DOHH2 (cell line): ENCODE results near the gene CYS1.

Experiments used
- H3F3A ChIP-seq: fragments of 200-600 bp; sonication (generic), shearing (Covaris generic); 2 replicates; pipeline ENCODE4 v1.6.0; 2016; ENCODE audit warnings: antibody characterized with exemption, mild to moderate bottlenecking; ENCODE audit not compliant: control insufficient read depth, insufficient read depth
- H3K27ac ChIP-seq: fragments of 200-600 bp; sonication (generic); 2 replicates; pipeline ENCODE4 v1.5.1; 2014; ENCODE audit warnings: low read depth, mild to moderate bottlenecking, low read length, moderate library complexity
- H3K27me3 ChIP-seq: fragments of 200-600 bp; sonication (generic); 2 replicates; pipeline ENCODE4 v1.6.1; 2014; ENCODE audit warnings: mild to moderate bottlenecking, low read length, mixed read lengths; ENCODE audit not compliant: control insufficient read depth
- H3K36me3 ChIP-seq: fragments of 200-600 bp; sonication (generic); 2 replicates; pipeline ENCODE4 v1.6.1; 2014; ENCODE audit warnings: mild to moderate bottlenecking, low read length, moderate library complexity, mixed read lengths; ENCODE audit not compliant: control insufficient read depth
- H3K4me1 ChIP-seq: fragments of 200-600 bp; sonication (generic); 2 replicates; pipeline ENCODE4 v1.6.1; 2014; ENCODE audit warnings: mild to moderate bottlenecking, low read length, mixed read lengths; ENCODE audit not compliant: control insufficient read depth
- H3K4me2 ChIP-seq: fragments of 200-600 bp; sonication (generic); 2 replicates; pipeline ENCODE4 v1.6.0; 2014; ENCODE audit warnings: mild to moderate bottlenecking, low read length, moderate library complexity
- H3K4me3 ChIP-seq: fragments of 200-600 bp; sonication (generic); 2 replicates; pipeline ENCODE4 v1.5.1; 2014; ENCODE audit warnings: mild to moderate bottlenecking, low read length, mixed read lengths
- H3K79me2 ChIP-seq: fragments of 200-600 bp; sonication (generic); 2 replicates; pipeline ENCODE4 v1.6.1; 2014; ENCODE audit warnings: mild to moderate bottlenecking, low read length, mixed read lengths; ENCODE audit not compliant: control insufficient read depth
- H3K9me2 ChIP-seq: fragments of 200-600 bp; sonication (generic); replicated peaks from 2 replicates; pipeline ENCODE4 v1.6.1; 2014; ENCODE audit warnings: mild to moderate bottlenecking, low read length, mixed read lengths; ENCODE audit not compliant: control insufficient read depth
- H3K9me3 ChIP-seq: fragments of 200-600 bp; sonication (generic); 2 replicates; pipeline ENCODE4 v1.6.1; 2014; ENCODE audit warnings: antibody characterized with exemption, low read length, mixed read lengths; ENCODE audit not compliant: control insufficient read depth, insufficient read depth
- H4K20me1 ChIP-seq: fragments of 200-600 bp; sonication (generic); 2 replicates; pipeline ENCODE4 v1.6.0; 2014; ENCODE audit warnings: low read depth, mild to moderate bottlenecking, antibody characterized with exemption, low read length, moderate library complexity; ENCODE audit not compliant: control insufficient read depth, insufficient read depth
- CTCF ChIP-seq: fragments of 200-600 bp; sonication (generic); IDR thresholded peaks from one replicate; pipeline ENCODE4 v1.5.1; 2014; ENCODE audit warnings: antibody characterized with exemption, mild to moderate bottlenecking, low read depth, low read length; ENCODE audit not compliant: poor library complexity, severe bottlenecking
- EZH2phosphoT487 ChIP-seq: fragments of 200-600 bp; sonication (generic); IDR thresholded peaks from 2 replicates; pipeline ENCODE4 v1.6.1; 2017; ENCODE audit warnings: borderline replicate concordance, mild to moderate bottlenecking, antibody characterized with exemption, low read length, moderate library complexity, mixed read lengths

The CYS1 gene

GRCh38 chr2:10027660-10028330 is 52.4 kb downstream of the CYS1 start:
- H3K4me1 ChIP-seq, result no peaks in the 10 kb centered on the region
- no peak overlapping the region for H3K4me3 ChIP-seq
- H3K79me2 ChIP-seq, result no peaks in the 10 kb centered on the region
- no peaks in the 10 kb centered on the region for H3K36me3 ChIP-seq
- peaks cover 11% of the 10 kb centered on the region; the same call in 1 of the 2 replicates for H3K27me3 ChIP-seq
- no peak overlapping the region for H3K4me2 ChIP-seq
- no peaks in the 10 kb centered on the region for H3F3A ChIP-seq
- H3K9me2 ChIP-seq, result no peaks in the 10 kb centered on the region
- no peaks in the 10 kb centered on the region for H3K9me3 ChIP-seq
- H3K27ac ChIP-seq, result no peak overlapping the region
- no peaks in the 10 kb centered on the region for H4K20me1 ChIP-seq
- TF ChIP-seq EZH2phosphoT487, result no peak
- TF ChIP-seq CTCF, result no peak

GRCh38 chr2:10026940-10027569 is 53.2 kb downstream of the CYS1 start:
- Histone ChIP-seq H4K20me1 (no peaks in the 10 kb centered on the region), H3K36me3 (no peaks in the 10 kb centered on the region), H3K4me1 (no peaks in the 10 kb centered on the region), H3K27ac (no peak overlapping the region), H3K79me2 (no peaks in the 10 kb centered on the region), H3K27me3 (peaks cover 11% of the 10 kb centered on the region; the same call in 1 of the 2 replicates), H3F3A (no peaks in the 10 kb centered on the region), H3K4me2 (no peak overlapping the region), H3K4me3 (no peak overlapping the region), H3K9me3 (no peaks in the 10 kb centered on the region), H3K9me2 (no peaks in the 10 kb centered on the region)
- no peak for TF ChIP-seq EZH2phosphoT487
- no peak for TF ChIP-seq CTCF

- H3K4me3 ChIP-seq, result no peak overlapping the region
- no peaks in the 10 kb centered on the region for H3K4me1 ChIP-seq
- H3K79me2 ChIP-seq, result no peaks in the 10 kb centered on the region
- no peaks in the 10 kb centered on the region for H3F3A ChIP-seq
- TF ChIP-seq CTCF (no peak), EZH2phosphoT487 (no peak)
- H4K20me1 ChIP-seq, result no peaks in the 10 kb centered on the region
- H3K9me3 ChIP-seq, result no peaks in the 10 kb centered on the region
- no peaks in the 10 kb centered on the region for H3K9me2 ChIP-seq
- H3K27me3 ChIP-seq, result no peaks in the 10 kb centered on the region
- H3K36me3 ChIP-seq, result no peaks in the 10 kb centered on the region
- H3K27ac ChIP-seq, result no peak overlapping the region
- H3K4me2 ChIP-seq, result no peak overlapping the region
Measured at GRCh38 chr2:10022966-10023662, 57.1 kb downstream of the CYS1 start.
